Endothelial cell of umbilical vein (primary cell): ENCODE data around the gene TAOK1. TPM values are rescaled to one million over a fixed set of nuclear protein-coding genes. Genes with fewer than 3 reads are reported as not detected.

Experiments
- BruUV-seq: library from RNA; stranded (reverse); fragments of 400-500 nt; replicated peaks from 2 replicates; lab custom pipeline; 2021; lab: Mats Ljungman, UMichigan
- CTCF ChIA-PET: fragments of 300-600, 350-600 bp; sonication (Branson Sonifier 250); formaldehyde crosslinking; loops from one replicate; lab custom pipeline; 2021; ENCODE audit warnings: antibody characterized with exemption, inconsistent platforms; lab: Charles Lee
- POLR2A ChIA-PET: fragments of 300-600, 350-600 bp; sonication (Branson Sonifier 250); formaldehyde crosslinking; loops from one replicate; lab custom pipeline; 2021; ENCODE audit warnings: antibody characterized with exemption, inconsistent platforms; lab: Charles Lee
- DNase-seq: peaks from one replicate; pipeline ENCODE4 v3.0.0-alpha.2; 2011; ENCODE audit warnings: low read depth, low spot score
- FAIRE-seq: peaks from 2 replicates; lab custom pipeline; 2011; peaks lifted over from hg19 to GRCh38; lab: Jason Lieb, UNC
- H2AFZ ChIP-seq: 2 replicates; pipeline ENCODE4 v1.6.0; 2012; ENCODE audit warnings: low read depth, low read length, control low read depth, inconsistent platforms
- H3K27ac ChIP-seq: 2 replicates; pipeline ENCODE4 v1.5.1; 2011; ENCODE audit warnings: low read depth, mild to moderate bottlenecking, control low read depth, low read length, moderate library complexity; ENCODE audit not compliant: insufficient read depth
- H3K27me3 ChIP-seq, 2 experiments: 2 replicates each; pipeline versions ENCODE4 v1.6.0 to v1.6.1; 2011; ENCODE audit warnings: low read length in 2 of 2, mixed read lengths in 1 of 2; ENCODE audit not compliant: control insufficient read depth in 2 of 2, insufficient read depth in 2 of 2
- H3K36me3 ChIP-seq, 2 experiments: 2 replicates in 1 of 2; 3 replicates in 1 of 2; pipeline ENCODE4 v1.5.1; 2011; ENCODE audit warnings: low read length in 2 of 2, mild to moderate bottlenecking in 1 of 2, moderate library complexity in 1 of 2; ENCODE audit not compliant: control insufficient read depth in 2 of 2, insufficient read depth in 2 of 2; ENCODE audit errors: extremely low read depth in 1 of 2
- H3K4me1 ChIP-seq: 3 replicates; pipeline ENCODE4 v1.5.1; 2011; ENCODE audit warnings: mild to moderate bottlenecking, low read length; ENCODE audit not compliant: control insufficient read depth, insufficient read depth; ENCODE audit errors: extremely low read depth
- H3K4me2 ChIP-seq: 2 replicates; pipeline ENCODE4 v1.6.1; 2011; ENCODE audit warnings: low read length, control low read depth, mixed read lengths; ENCODE audit not compliant: insufficient read depth
- H3K4me3 ChIP-seq, 3 experiments: fragments of 200-600 bp in 1 of 3; sonication (generic), shearing (Covaris generic) in 1 of 3; replicated peaks in 1 of 3; 2 replicates each; pipeline ENCODE4 v1.5.1; 2011 to 2016; ENCODE audit warnings: control low read depth in 3 of 3, low read length in 3 of 3, mild to moderate bottlenecking in 2 of 3, inconsistent platforms in 1 of 3, low read depth in 1 of 3, moderate library complexity in 1 of 3; ENCODE audit not compliant: insufficient read depth in 1 of 3
- H3K79me2 ChIP-seq: 2 replicates; pipeline ENCODE4 v1.6.0; 2012; ENCODE audit warnings: low read length, inconsistent platforms; ENCODE audit not compliant: control insufficient read depth, insufficient read depth
- H3K9ac ChIP-seq: replicated peaks from 2 replicates; pipeline ENCODE3; 2011; ENCODE audit warnings: low read length, control low read depth; ENCODE audit not compliant: insufficient read depth; ENCODE audit errors: extremely low read depth
- H3K9me1 ChIP-seq: replicated peaks from 3 replicates; pipeline ENCODE4 v1.6.0; 2011; ENCODE audit warnings: mild to moderate bottlenecking, low read length; ENCODE audit not compliant: control insufficient read depth, insufficient read depth; ENCODE audit errors: extremely low read depth
- H3K9me3 ChIP-seq: replicated peaks from 2 replicates; pipeline ENCODE4 v1.5.1; 2012; ENCODE audit warnings: low read length, inconsistent platforms; ENCODE audit not compliant: control insufficient read depth, insufficient read depth
- H4K20me1 ChIP-seq: replicated peaks from 2 replicates; pipeline ENCODE3; 2011; ENCODE audit warnings: mild to moderate bottlenecking, low read length; ENCODE audit not compliant: control insufficient read depth, insufficient read depth; ENCODE audit errors: extremely low read depth
- EZH2 ChIP-seq: IDR thresholded peaks from 2 replicates; pipeline ENCODE4 v1.6.1; 2012; ENCODE audit warnings: borderline replicate concordance, low read depth, mild to moderate bottlenecking, moderate library complexity, low read length, inconsistent platforms; ENCODE audit not compliant: severe bottlenecking
- FOS ChIP-seq: IDR thresholded peaks from 2 replicates; pipeline ENCODE4 v1.6.1; 2011; ENCODE audit warnings: mild to moderate bottlenecking, low read length, moderate library complexity, borderline replicate concordance; ENCODE audit not compliant: insufficient read depth
- JUN ChIP-seq: IDR thresholded peaks from 2 replicates; pipeline ENCODE4 v1.6.1; 2011; ENCODE audit warnings: borderline replicate concordance, low read depth; ENCODE audit not compliant: insufficient read length, insufficient read depth
- MYC ChIP-seq: IDR thresholded peaks from one replicate; pipeline ENCODE4 v1.6.1; 2011; ENCODE audit warnings: mild to moderate bottlenecking, low read depth, low read length
- POLR2A ChIP-seq: IDR thresholded peaks from 2 replicates; pipeline ENCODE4 v1.6.1; 2012; ENCODE audit warnings: low read depth, mild to moderate bottlenecking, control low read depth, low read length
- POLR2AphosphoS5 ChIP-seq: IDR thresholded peaks from 2 replicates; pipeline ENCODE4 v1.6.1; 2012; ENCODE audit warnings: low read depth, mild to moderate bottlenecking, control low read depth, low read length, moderate library complexity; ENCODE audit not compliant: insufficient read depth
- dilution Hi-C: fragments of 300-500 bp; cut with MboI; formaldehyde crosslinking; loops from one replicate; pipeline ENCODE4 v1.15.0; 2019; ENCODE audit warnings: low sequenced_read_pairs; ENCODE audit not compliant: extremely low pct_ligation_motif_present
- intact Hi-C: fragments of 100-400 bp; cut with micrococcal nuclease; formaldehyde crosslinking; loops from one replicate; pipeline ENCODE4 v1.10.0; 2022
- polyA plus RNA-seq, 4 experiments: library from polyadenylated mRNA; depleted of rRNA in 3 of 4; stranded (reverse) in 3 of 4; unstranded in 1 of 4; fragments of >200 nt; gene quantifications; 2 replicates each; pipeline versions ENCODE4 v1.2.1 to v1.2.3, GENCODE V29; 2011 to 2012; ENCODE audit warnings: missing spikeins in 1 of 4
- total RNA-seq: library from RNA; stranded (reverse); gene quantifications from 2 replicates; pipeline ENCODE4 v1.2.3, GENCODE V29; 2021
- TF ChIP-seq, protein P1 (sequence below), 2 donors: IDR thresholded peaks; 1 replicate in 1 of 2; 2 replicates in 1 of 2; pipeline ENCODE4 v1.5.1; 2011; ENCODE audit warnings: low read length in 2 of 2, mild to moderate bottlenecking in 2 of 2, moderate library complexity in 2 of 2, control low read depth in 1 of 2, inconsistent platforms in 1 of 2, low read depth in 1 of 2; ENCODE audit not compliant: insufficient read depth in 1 of 2; ENCODE audit errors: extremely low read depth in 1 of 2

TAOK1 gene
- total and polyA plus RNA-seq, 2 donors (not counting 3 experiments of a cell fraction or from before 2014, with no cell fraction given) = 11.0 to 82.2 TPM

DNA sequence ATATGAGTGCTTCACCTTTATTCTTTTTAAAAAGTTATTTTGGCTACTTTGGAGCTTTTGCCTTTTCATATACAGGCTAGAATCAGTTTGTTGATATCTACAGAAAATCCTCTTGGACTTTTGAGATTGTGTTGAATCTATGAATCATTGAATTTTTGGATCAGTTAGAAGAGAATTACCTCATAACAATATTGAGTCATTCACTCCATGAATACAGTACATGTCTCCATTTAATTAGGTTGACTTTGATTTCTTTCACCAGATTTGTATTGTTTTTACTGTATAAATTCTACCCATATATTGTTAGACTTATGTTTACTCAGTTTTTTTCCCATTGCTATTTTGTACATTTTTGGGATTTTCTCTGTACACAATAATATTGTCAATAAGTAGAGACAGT lies 54.4 kb downstream of the TAOK1 start:
- peaks cover 87% of the 10 kb centered on the region for H3K79me2 ChIP-seq
- peaks cover 21% of the 10 kb centered on the region for H3K4me1 ChIP-seq
- no peak overlapping the region for H3K9ac ChIP-seq
- FAIRE-seq (no peak), DNase-seq (peak; percentile 53)
- dilution Hi-C loops (no loop called here), intact Hi-C loops (no loop called here)
- ChIA-PET CTCF (no interaction called here), POLR2A (no interaction called here)
- TF ChIP-seq FOS (peak; percentile 61), EZH2 (no peak), MYC (no peak), POLR2AphosphoS5 (no peak), JUN (peak; percentile 49), POLR2A (no peak)
- TF ChIP-seq, protein P1, sequence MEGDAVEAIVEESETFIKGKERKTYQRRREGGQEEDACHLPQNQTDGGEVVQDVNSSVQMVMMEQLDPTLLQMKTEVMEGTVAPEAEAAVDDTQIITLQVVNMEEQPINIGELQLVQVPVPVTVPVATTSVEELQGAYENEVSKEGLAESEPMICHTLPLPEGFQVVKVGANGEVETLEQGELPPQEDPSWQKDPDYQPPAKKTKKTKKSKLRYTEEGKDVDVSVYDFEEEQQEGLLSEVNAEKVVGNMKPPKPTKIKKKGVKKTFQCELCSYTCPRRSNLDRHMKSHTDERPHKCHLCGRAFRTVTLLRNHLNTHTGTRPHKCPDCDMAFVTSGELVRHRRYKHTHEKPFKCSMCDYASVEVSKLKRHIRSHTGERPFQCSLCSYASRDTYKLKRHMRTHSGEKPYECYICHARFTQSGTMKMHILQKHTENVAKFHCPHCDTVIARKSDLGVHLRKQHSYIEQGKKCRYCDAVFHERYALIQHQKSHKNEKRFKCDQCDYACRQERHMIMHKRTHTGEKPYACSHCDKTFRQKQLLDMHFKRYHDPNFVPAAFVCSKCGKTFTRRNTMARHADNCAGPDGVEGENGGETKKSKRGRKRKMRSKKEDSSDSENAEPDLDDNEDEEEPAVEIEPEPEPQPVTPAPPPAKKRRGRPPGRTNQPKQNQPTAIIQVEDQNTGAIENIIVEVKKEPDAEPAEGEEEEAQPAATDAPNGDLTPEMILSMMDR (IDR thresholded peaks at IDR 0.05; ENCODE audit: extremely low read depth in 1 of 2, insufficient read depth in 1 of 2, low read depth in 1 of 2, low read length in 2 of 2) = no peak
- H3K36me3 ChIP-seq = peaks cover 0 to 3% of the 10 kb centered on the region in 2 experiments
- H3K9me3 ChIP-seq = no peaks in the 10 kb centered on the region
- H4K20me1 ChIP-seq = peaks cover 12% of the 10 kb centered on the region
- no peak overlapping the region for H3K27ac ChIP-seq
- H3K9me1 ChIP-seq = no peaks in the 10 kb centered on the region
- H3K4me2 ChIP-seq = peak overlapping the region; percentile 28
- no TSS peak for BruUV-seq
- no peaks in the 10 kb centered on the region for H3K27me3 ChIP-seq
- H2AFZ ChIP-seq = no peak overlapping the region
- H3K4me3 ChIP-seq = no peak overlapping the region
